SU-DHL-6 (cell line): ENCODE data around the gene PRR23E.

ENCODE experiments used
- H2AFZ ChIP-seq: fragments of 200-600 bp; sonication (generic); 2 replicates; pipeline ENCODE4 v1.6.1; 2014; ENCODE audit warnings: low read depth, mild to moderate bottlenecking, moderate library complexity, mixed read lengths, antibody characterized with exemption, low read length; ENCODE audit not compliant: severe bottlenecking
- H3F3A ChIP-seq: fragments of 200-600 bp; shearing (Covaris generic); 2 replicates; pipeline ENCODE4 v1.6.0; 2016; ENCODE audit warnings: antibody characterized with exemption, mild to moderate bottlenecking; ENCODE audit not compliant: insufficient read depth
- H3K27ac ChIP-seq: fragments of 200-600 bp; sonication (generic); 2 replicates; pipeline ENCODE4 v1.5.1; 2016; ENCODE audit warnings: low read depth, mild to moderate bottlenecking, low read length, moderate library complexity, mixed read lengths
- H3K27me3 ChIP-seq: fragments of 200-600 bp; sonication (generic), shearing (Covaris generic); 2 replicates; pipeline ENCODE4 v1.6.0; 2014; ENCODE audit warnings: mild to moderate bottlenecking, low read length
- H3K36me3 ChIP-seq: fragments of 200-600 bp; sonication (generic); 2 replicates; pipeline ENCODE4 v1.6.1; 2014; ENCODE audit warnings: mild to moderate bottlenecking, low read length, mixed read lengths
- H3K4me2 ChIP-seq: fragments of 300-600, 200-600 bp; shearing (Covaris generic), sonication (generic); 2 replicates; pipeline ENCODE4 v1.6.0; 2014; ENCODE audit warnings: low read length, low read depth, mild to moderate bottlenecking; ENCODE audit not compliant: poor library complexity, severe bottlenecking
- H3K4me3 ChIP-seq: fragments of 200-600 bp; sonication (generic); 2 replicates; pipeline ENCODE4 v1.5.1; 2014; ENCODE audit warnings: antibody characterized with exemption, low read length, mild to moderate bottlenecking, mixed read lengths; ENCODE audit not compliant: insufficient read depth, poor library complexity, severe bottlenecking
- H3K79me2 ChIP-seq: fragments of 200-600 bp; sonication (generic); 2 replicates; pipeline ENCODE4 v1.6.1; 2014; ENCODE audit warnings: mild to moderate bottlenecking, low read length, moderate library complexity; ENCODE audit not compliant: insufficient read depth
- H3K9ac ChIP-seq: fragments of 200-600 bp; sonication (generic); 2 replicates; pipeline ENCODE4 v1.7.0; 2014; ENCODE audit warnings: mild to moderate bottlenecking, low read length
- H3K9me2 ChIP-seq: fragments of 200-600 bp; sonication (generic); replicated peaks from 2 replicates; pipeline ENCODE4 v1.6.1; 2014; ENCODE audit warnings: low read length; ENCODE audit not compliant: insufficient read depth
- H3K9me3 ChIP-seq: fragments of 200-600 bp; sonication (generic); 2 replicates; pipeline ENCODE4 v1.6.1; 2014; ENCODE audit warnings: low read length, mixed read lengths; ENCODE audit not compliant: insufficient read depth
- H4K20me1 ChIP-seq: fragments of 200-600 bp; sonication (generic); 2 replicates; pipeline ENCODE4 v1.6.1; 2014; ENCODE audit warnings: low read depth, mild to moderate bottlenecking, antibody characterized with exemption, low read length, moderate library complexity, mixed read lengths
- EZH2phosphoT487 ChIP-seq: fragments of 200-600 bp; sonication (generic), shearing (Covaris generic); conservative IDR thresholded peaks from 2 replicates; pipeline ENCODE4 v1.6.1; 2018; ENCODE audit warnings: mild to moderate bottlenecking, antibody characterized with exemption, low read length, moderate library complexity, mixed read lengths
- TF ChIP-seq, protein P1 (sequence below): fragments of 200-600 bp; sonication (generic); IDR thresholded peaks from one replicate; pipeline ENCODE4 v1.5.1; 2017; ENCODE audit warnings: antibody characterized with exemption, mild to moderate bottlenecking, low read length, moderate library complexity; ENCODE audit not compliant: insufficient read depth, poor library complexity, severe bottlenecking

The PRR23E gene

DNA sequence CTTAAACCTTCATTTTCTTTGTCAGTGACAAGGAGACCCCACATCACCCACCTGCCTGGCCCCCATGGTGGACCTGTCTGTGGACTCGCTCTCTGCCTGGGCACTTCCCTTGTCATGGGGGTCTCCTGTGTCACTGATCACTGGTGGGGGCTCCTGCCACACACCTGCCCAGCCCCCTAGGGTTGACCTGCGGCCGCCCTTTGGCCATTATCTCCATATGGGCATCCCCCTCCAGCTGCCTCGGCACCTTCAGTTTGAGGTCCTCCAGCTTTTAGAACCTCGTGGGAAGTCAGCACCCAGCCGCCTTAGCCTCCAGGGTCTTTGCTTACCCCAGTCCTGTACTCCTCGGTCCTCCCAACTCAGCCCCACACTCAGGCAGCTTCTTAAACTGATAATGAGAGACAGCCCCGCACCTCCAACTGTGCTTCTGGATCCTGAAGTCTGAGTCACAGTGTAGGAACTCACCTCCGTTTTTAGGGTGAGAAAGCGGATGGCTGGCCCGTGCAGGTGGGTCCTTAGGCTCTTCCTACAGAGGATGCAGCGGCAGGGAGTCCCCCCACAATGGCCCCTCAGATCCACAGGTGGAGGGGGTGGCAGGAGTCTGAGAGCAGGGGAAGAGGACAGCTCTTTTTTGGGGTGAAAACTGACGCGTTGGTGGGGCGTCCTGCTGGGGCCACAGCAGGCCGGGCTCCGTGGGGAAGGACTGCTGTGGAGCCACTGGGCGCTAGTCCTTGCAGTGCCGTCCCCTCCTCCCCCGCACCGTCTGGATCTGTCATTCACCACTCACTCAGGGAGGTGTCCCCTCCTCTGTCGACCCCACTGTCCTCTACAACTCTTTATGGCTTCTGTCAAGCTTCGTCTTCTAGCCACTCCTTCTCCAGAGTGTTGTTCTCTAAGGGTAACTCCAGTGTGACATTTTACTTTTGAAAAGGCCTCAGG is 8.7 kb upstream of the PRR23E start:
- no peaks in the 10 kb centered on the region for H4K20me1 ChIP-seq
- H3K4me2 ChIP-seq: no peak overlapping the region
- H3K79me2 ChIP-seq: no peaks in the 10 kb centered on the region
- no peaks in the 10 kb centered on the region for H3F3A ChIP-seq
- no peaks in the 10 kb centered on the region for H3K9me2 ChIP-seq
- peaks cover 5% of the 10 kb centered on the region; the same call in 1 of the 2 replicates for H3K27me3 ChIP-seq
- H3K36me3 ChIP-seq: no peaks in the 10 kb centered on the region
- no peak overlapping the region for H2AFZ ChIP-seq
- no peaks in the 10 kb centered on the region for H3K9me3 ChIP-seq
- no peak overlapping the region for H3K9ac ChIP-seq
- H3K4me3 ChIP-seq: no peak overlapping the region
- no peak for TF ChIP-seq EZH2phosphoT487
- TF ChIP-seq, protein P1, sequence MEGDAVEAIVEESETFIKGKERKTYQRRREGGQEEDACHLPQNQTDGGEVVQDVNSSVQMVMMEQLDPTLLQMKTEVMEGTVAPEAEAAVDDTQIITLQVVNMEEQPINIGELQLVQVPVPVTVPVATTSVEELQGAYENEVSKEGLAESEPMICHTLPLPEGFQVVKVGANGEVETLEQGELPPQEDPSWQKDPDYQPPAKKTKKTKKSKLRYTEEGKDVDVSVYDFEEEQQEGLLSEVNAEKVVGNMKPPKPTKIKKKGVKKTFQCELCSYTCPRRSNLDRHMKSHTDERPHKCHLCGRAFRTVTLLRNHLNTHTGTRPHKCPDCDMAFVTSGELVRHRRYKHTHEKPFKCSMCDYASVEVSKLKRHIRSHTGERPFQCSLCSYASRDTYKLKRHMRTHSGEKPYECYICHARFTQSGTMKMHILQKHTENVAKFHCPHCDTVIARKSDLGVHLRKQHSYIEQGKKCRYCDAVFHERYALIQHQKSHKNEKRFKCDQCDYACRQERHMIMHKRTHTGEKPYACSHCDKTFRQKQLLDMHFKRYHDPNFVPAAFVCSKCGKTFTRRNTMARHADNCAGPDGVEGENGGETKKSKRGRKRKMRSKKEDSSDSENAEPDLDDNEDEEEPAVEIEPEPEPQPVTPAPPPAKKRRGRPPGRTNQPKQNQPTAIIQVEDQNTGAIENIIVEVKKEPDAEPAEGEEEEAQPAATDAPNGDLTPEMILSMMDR: no peak
- H3K27ac ChIP-seq: no peak overlapping the region

DNA sequence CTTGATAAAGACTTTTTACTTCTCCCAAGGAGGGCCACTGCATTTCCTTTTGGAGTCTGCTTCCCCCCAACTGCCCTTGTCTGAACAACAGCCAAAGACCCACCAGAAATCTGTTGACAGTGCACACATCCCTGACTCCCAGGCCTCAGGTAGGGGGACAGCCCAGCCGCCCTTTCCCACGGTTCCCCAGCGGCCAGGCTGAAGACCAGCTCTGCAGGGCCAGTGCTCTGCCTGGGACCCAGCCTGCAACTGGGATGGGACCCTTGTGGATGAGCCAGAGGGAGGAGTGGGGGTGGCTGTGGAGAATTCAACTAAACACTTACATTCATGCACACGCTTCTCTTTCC is 8.1 kb upstream of the PRR23E start:
- no peaks in the 10 kb centered on the region for H3K36me3 ChIP-seq
- H4K20me1 ChIP-seq: no peaks in the 10 kb centered on the region
- no peaks in the 10 kb centered on the region for H3K27me3 ChIP-seq
- no peak overlapping the region for H3K9ac ChIP-seq
- no peak overlapping the region for H3K4me2 ChIP-seq
- TF ChIP-seq, protein P1: no peak
- no peak overlapping the region for H3K4me3 ChIP-seq
- no peaks in the 10 kb centered on the region for H3K79me2 ChIP-seq
- H3F3A ChIP-seq: no peaks in the 10 kb centered on the region
- no peaks in the 10 kb centered on the region for H3K9me2 ChIP-seq
- no peak overlapping the region for H2AFZ ChIP-seq
- no peaks in the 10 kb centered on the region for H3K9me3 ChIP-seq
- no peak overlapping the region for H3K27ac ChIP-seq

DNA sequence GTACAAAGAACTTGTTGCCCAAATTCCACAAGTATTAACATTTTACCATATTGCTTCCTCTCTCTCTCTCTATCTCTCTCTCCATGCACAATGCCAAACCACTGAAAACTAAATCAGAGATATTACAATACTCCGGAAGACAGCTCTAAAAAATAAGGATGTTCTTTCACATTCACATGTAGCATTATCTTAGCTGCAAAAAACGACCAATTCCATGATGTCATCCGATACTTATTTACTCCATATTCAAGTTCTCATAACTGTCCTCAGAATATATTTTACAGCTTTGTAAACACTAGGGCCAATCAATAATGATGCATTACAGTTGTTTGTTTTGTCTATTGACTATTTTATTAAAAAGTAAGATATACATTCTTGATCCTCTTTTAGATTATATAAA is 7.7 kb upstream of the PRR23E start:
- Histone ChIP-seq H3K9me3 (no peaks in the 10 kb centered on the region), H3F3A (no peaks in the 10 kb centered on the region), H3K9ac (no peak overlapping the region), H3K4me3 (no peak overlapping the region), H3K27ac (no peak overlapping the region), H3K27me3 (no peaks in the 10 kb centered on the region), H3K4me2 (no peak overlapping the region), H3K9me2 (no peaks in the 10 kb centered on the region), H4K20me1 (no peaks in the 10 kb centered on the region), H3K36me3 (no peaks in the 10 kb centered on the region), H3K79me2 (no peaks in the 10 kb centered on the region), H2AFZ (no peak overlapping the region)
- TF ChIP-seq EZH2phosphoT487: no peak
- TF ChIP-seq, protein P1: no peak
